HepG2 (cell line): ENCODE measurements around the gene ALDH3B1. TPM values are rescaled to one million over a fixed set of nuclear protein-coding genes. Genes with fewer than 3 reads are reported as not detected.

ENCODE experiments used
- AHR ChIP-seq: IDR thresholded peaks from 2 replicates; pipeline ENCODE4 v1.6.1; 2018; ENCODE audit warnings: missing genetic modification reagents, missing compliant biosample characterization
- ELF3 ChIP-seq: IDR thresholded peaks from 2 replicates; pipeline ENCODE4 v1.6.1; 2016; ENCODE audit warnings: missing genetic modification reagents, missing compliant biosample characterization
- HNF4A ChIP-seq: sonication (generic); formaldehyde crosslinking; IDR thresholded peaks from 2 replicates; pipeline ENCODE4 v1.4.0; 2020; ENCODE audit warnings: missing genetic modification reagents
- HNF4G ChIP-seq, 2 experiments: sonication (generic) in 1 of 2; formaldehyde crosslinking in 1 of 2; IDR thresholded peaks; 2 replicates each; pipeline versions ENCODE4 v1.4.0 to v1.6.1; 2011 to 2020; ENCODE audit warnings: borderline replicate concordance in 2 of 2, low read depth in 2 of 2, mild to moderate bottlenecking in 2 of 2, low read length in 1 of 2, missing genetic modification reagents in 1 of 2, moderate library complexity in 1 of 2
- HOXA3 ChIP-seq: sonication (generic); formaldehyde crosslinking; IDR thresholded peaks from 2 replicates; pipeline ENCODE4 v1.5.0; 2020; ENCODE audit warnings: missing genetic modification reagents
- MXD3 ChIP-seq: IDR thresholded peaks from 2 replicates; pipeline ENCODE4 v1.6.1; 2016; ENCODE audit warnings: mild to moderate bottlenecking, missing biosample characterization, missing genetic modification reagents
- PHF21A ChIP-seq: sonication (generic); formaldehyde crosslinking; IDR thresholded peaks from 2 replicates; pipeline ENCODE4 v1.5.0; 2020; ENCODE audit warnings: mild to moderate bottlenecking, missing genetic modification reagents
- PRPF4 ChIP-seq: fragments of 200-400 bp; formaldehyde crosslinking; IDR thresholded peaks from 2 replicates; pipeline ENCODE4 v1.6.1; 2016; ENCODE audit warnings: low read length, low read depth; ENCODE audit not compliant: poor library complexity, severe bottlenecking
- RBM39 ChIP-seq: fragments of 200-400 bp; formaldehyde crosslinking; IDR thresholded peaks from one replicate; pipeline ENCODE4 v1.6.1; 2018; ENCODE audit warnings: antibody characterized with exemption, mild to moderate bottlenecking, low read depth, low read length; ENCODE audit not compliant: poor library complexity, severe bottlenecking
- ZNF318 ChIP-seq: sonication (generic); formaldehyde crosslinking; IDR thresholded peaks from 2 replicates; pipeline ENCODE4 v1.4.0; 2020; ENCODE audit warnings: mild to moderate bottlenecking, missing genetic modification reagents
- ZNF331 ChIP-seq: sonication (generic); formaldehyde crosslinking; IDR thresholded peaks from 2 replicates; pipeline ENCODE4 v1.4.0; 2020; ENCODE audit warnings: missing genetic modification reagents
- ZNF546 ChIP-seq: sonication (generic); formaldehyde crosslinking; conservative IDR thresholded peaks from 2 replicates; pipeline ENCODE4 v1.8.1; 2023; ENCODE audit warnings: mild to moderate bottlenecking, missing genetic modification reagents
- ZNF629 ChIP-seq: sonication (generic); formaldehyde crosslinking; conservative IDR thresholded peaks from 2 replicates; pipeline ENCODE4 v1.5.0; 2020; ENCODE audit warnings: missing genetic modification reagents
- ZNF768 ChIP-seq: sonication (generic); formaldehyde crosslinking; IDR thresholded peaks from 2 replicates; pipeline ENCODE4 v1.4.0; 2020; ENCODE audit warnings: missing genetic modification reagents
- ZNF780A ChIP-seq: sonication (generic); formaldehyde crosslinking; IDR thresholded peaks from 2 replicates; pipeline ENCODE4 v1.8.0; 2022; ENCODE audit warnings: mild to moderate bottlenecking, missing genetic modification reagents, moderate library complexity
- ZNF784 ChIP-seq: sonication (generic); formaldehyde crosslinking; IDR thresholded peaks from 2 replicates; pipeline ENCODE4 v1.5.1; 2020; ENCODE audit warnings: missing genetic modification reagents, mild to moderate bottlenecking, borderline replicate concordance
- polyA plus RNA-seq, 8 experiments: library from polyadenylated mRNA; depleted of rRNA in 3 of 8; stranded (reverse) in 7 of 8; unstranded in 1 of 8; fragments of >200 nt; fragmentation: Illumina TruSeq in 4 of 8; extraction: Trizol in 4 of 8; gene quantifications; 2 replicates each; pipeline versions ENCODE4 v1.2.1 to v1.2.3, GENCODE V29; 2011 to 2016; ENCODE audit warnings: low read depth in 4 of 8, missing spikeins in 1 of 8, mixed read lengths in 1 of 8; ENCODE audit not compliant: insufficient read depth in 1 of 8
- total RNA-seq, 5 experiments: library from RNA; depleted of rRNA; stranded (reverse); fragments of >200 nt; fragmentation: Illumina TruSeq; extraction: Trizol; gene quantifications; 2 replicates each; pipeline ENCODE4 v1.2.3, GENCODE V29; 2016; ENCODE audit warnings: low read depth in 1 of 5
- TF ChIP-seq, protein P1 (sequence below): sonication (generic); formaldehyde crosslinking; IDR thresholded peaks from 2 replicates; pipeline ENCODE4 v1.5.0; 2020; ENCODE audit warnings: mild to moderate bottlenecking, missing genetic modification reagents, borderline replicate concordance

The ALDH3B1 gene
- total and polyA plus RNA-seq, 2 of the 13 experiments (the other 11 are each of a cell fraction or from before 2014, with no cell fraction given) = 4.0 to 6.7 TPM

DNA sequence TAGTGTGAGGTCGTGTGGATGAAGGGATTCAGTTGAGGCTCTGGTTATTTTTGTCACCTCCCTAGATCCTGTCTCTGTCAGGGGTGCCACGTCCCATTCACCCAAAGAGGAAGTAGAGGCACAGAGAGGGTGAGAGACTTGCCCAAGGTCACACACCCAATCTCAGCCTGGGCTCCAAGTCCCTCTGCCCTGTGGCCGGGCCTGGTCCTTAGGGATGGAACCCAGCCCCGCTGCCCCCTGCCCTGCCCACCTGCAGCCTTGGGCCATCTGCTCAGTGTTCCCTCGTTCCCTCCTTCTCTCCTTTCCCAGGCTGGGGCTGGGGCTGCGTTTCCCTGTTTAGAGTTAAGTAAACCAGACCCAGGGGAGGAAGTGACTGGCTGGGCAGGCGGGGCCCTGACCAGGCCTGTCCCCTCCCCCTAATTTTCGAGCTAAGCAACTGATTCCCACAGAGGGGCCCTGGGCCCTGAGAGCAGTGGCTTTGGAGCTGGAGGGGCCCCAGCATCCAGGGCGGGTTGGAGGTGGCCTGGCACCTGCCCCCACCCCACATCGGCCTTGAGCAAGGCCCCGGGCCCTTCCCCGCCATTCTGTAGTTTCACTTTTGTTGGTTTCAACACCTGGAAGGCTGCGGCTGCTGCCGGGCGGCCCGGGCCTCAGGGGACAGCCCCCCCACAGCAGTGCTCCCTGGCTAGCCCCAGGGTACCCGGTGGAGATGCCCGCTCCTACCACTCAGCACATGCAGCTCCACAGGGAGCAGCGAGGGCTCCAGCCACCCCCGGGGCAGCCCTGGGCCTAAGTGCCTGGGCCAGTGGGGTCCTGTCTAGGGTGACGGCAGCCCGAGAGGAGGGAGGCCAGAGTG lies 30.2 kb downstream of the ALDH3B1 start (continued):
- TF ChIP-seq, protein P1, sequence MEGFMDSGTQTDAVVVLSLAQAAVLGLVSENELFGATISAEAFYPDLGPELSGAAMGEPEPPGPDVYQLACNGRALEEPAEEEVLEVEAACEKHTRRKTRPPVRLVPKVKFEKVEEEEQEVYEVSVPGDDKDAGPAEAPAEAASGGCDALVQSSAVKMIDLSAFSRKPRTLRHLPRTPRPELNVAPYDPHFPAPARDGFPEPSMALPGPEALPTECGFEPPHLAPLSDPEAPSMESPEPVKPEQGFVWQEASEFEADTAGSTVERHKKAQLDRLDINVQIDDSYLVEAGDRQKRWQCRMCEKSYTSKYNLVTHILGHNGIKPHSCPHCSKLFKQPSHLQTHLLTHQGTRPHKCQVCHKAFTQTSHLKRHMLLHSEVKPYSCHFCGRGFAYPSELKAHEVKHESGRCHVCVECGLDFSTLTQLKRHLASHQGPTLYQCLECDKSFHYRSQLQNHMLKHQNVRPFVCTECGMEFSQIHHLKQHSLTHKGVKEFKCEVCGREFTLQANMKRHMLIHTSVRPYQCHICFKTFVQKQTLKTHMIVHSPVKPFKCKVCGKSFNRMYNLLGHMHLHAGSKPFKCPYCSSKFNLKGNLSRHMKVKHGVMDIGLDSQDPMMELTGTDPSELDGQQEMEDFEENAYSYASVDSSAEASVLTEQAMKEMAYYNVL (CRISPR knock-in tag) = peak; percentile 44; the same call in 1 of the 2 replicates
- TF ChIP-seq ZNF768 (CRISPR knock-in tag) (peak; percentile 97), HOXA3 (CRISPR knock-in tag) (peak; percentile 28; the same call in 1 of the 2 replicates), PRPF4 (no peak), ELF3 (peak; percentile 68; the same call in 1 of the 2 replicates), HNF4A (no peak), ZNF780A (CRISPR knock-in tag) (no peak), HNF4G (IDR thresholded peaks at IDR 0.05; ENCODE audit: borderline replicate concordance, low read depth, low read length) (no peak), HNF4G (CRISPR knock-in tag; IDR thresholded peaks at IDR 0.05; ENCODE audit: borderline replicate concordance, low read depth) (0 out of 2 replicates have a peak, but pooled peaks have one; percentile 43), RBM39 (no peak), ZNF629 (CRISPR knock-in tag) (0 out of 2 replicates have a peak, but pooled peaks have one; percentile 48), AHR (no peak), ZNF318 (no peak), ZNF546 (CRISPR knock-in tag) (no peak), MXD3 (no peak), ZNF784 (CRISPR knock-in tag) (no peak), PHF21A (CRISPR knock-in tag) (peak; percentile 68; the same call in 1 of the 2 replicates), ZNF331 (no peak)
